Activated T-cell treated with anti-CD3 and anti-CD28 coated beads, Interleukin-2, amount 50 U/mL, for 1 hour (primary cell): Measurements from ENCODE around the gene LRRN4CL.
A peak's percentile ranks its signal among the peaks of the same experiment; 100 is the strongest.
"Not testable (repeated sequence)": the region's sequence is repeated elsewhere in the genome, so short reads cannot be mapped to it uniquely, and the experiment has no call there.

Experiments used
- DNase-seq: peaks from one replicate; pipeline ENCODE4 v3.0.0-alpha.2; 2020

The LRRN4CL gene

GRCh38 chr11:62689421-62690183 lies at the start of gene LRRN4CL:
Gene LRRN4CL, minus strand, starts transcription at chr11:62689530. Its CDS starts 1,022 bp downstream, at chr11:62688508.
- DNase-seq = no peak

GRCh38 chr11:62737196-62737595 lies 47.9 kb upstream of the LRRN4CL start:
- no peak for DNase-seq

- no peak for DNase-seq
Observed at GRCh38 chr11:62732830-62733229, 43.5 kb upstream of the LRRN4CL start.

- not testable (repeated sequence) for DNase-seq
Observed at GRCh38 chr11:62730076-62730475, 40.7 kb upstream of the LRRN4CL start.

- DNase-seq = peak; percentile 79
Observed at GRCh38 chr11:62728171-62728988, 39.0 kb upstream of the LRRN4CL start, which contains the start of gene TTC9C. Gene TTC9C, plus strand, starts transcription at chr11:62728486. Its CDS starts 363 bp downstream, at chr11:62728849.

- peak; percentile 78 for DNase-seq
Observed at GRCh38 chr11:62727872-62728170, 38.5 kb upstream of the LRRN4CL start.

GRCh38 chr11:62727165-62727871 lies 38.0 kb upstream of the LRRN4CL start, which contains the start of gene HNRNPUL2:
Gene HNRNPUL2, minus strand, starts transcription at chr11:62727457. Its CDS starts 301 bp downstream, at chr11:62727156.
- DNase-seq = peak; percentile 98

GRCh38 chr11:62726915-62727164 lies 37.5 kb upstream of the LRRN4CL start:
- DNase-seq = no peak

GRCh38 chr11:62726156-62726914 lies 37.0 kb upstream of the LRRN4CL start:
- no peak for DNase-seq

- no peak for DNase-seq
Observed at GRCh38 chr11:62725646-62726045, 36.3 kb upstream of the LRRN4CL start.

GRCh38 chr11:62724171-62724570 lies 34.8 kb upstream of the LRRN4CL start:
- DNase-seq = peak; percentile 1

- DNase-seq = no peak
Observed at GRCh38 chr11:62721994-62722393, 32.7 kb upstream of the LRRN4CL start.

GRCh38 chr11:62719302-62719978 lies 30.1 kb upstream of the LRRN4CL start:
- DNase-seq = no peak

GRCh38 chr11:62716816-62717215 lies 27.5 kb upstream of the LRRN4CL start:
- no peak for DNase-seq

- no peak for DNase-seq
Observed at GRCh38 chr11:62716206-62716605, 26.9 kb upstream of the LRRN4CL start.

- DNase-seq = no peak
Observed at GRCh38 chr11:62715150-62716130, 26.1 kb upstream of the LRRN4CL start.

GRCh38 chr11:62713343-62713742 lies 24.0 kb upstream of the LRRN4CL start:
- DNase-seq = no peak

GRCh38 chr11:62712861-62713260 lies 23.5 kb upstream of the LRRN4CL start:
- DNase-seq = no peak

- no peak for DNase-seq
Observed at GRCh38 chr11:62712276-62712812, 23.0 kb upstream of the LRRN4CL start.

GRCh38 chr11:62710001-62710345 lies 20.6 kb upstream of the LRRN4CL start:
- no peak for DNase-seq
